Heart right ventricle (tissue), 16 donors: ENCODE results near the gene CMTM5. TPM values are rescaled to one million over a fixed set of nuclear protein-coding genes. Genes with fewer than 3 reads are reported as not detected.
A peak's percentile ranks its signal among the peaks of the same experiment; 100 is the strongest.
"Not testable (repeated sequence)": the region's sequence is repeated elsewhere in the genome, so short reads cannot be mapped to it uniquely, and the experiment has no call there.

Experiments used
- ATAC-seq, 8 donors: fragments of 200-7000 bp; cut with Tn5 transposase; one replicate each; pipeline ENCODE4 v1.9.1; 2020; ENCODE audit warnings: mild to moderate bottlenecking in 8 of 8, moderate library complexity in 8 of 8, moderate number of reproducible peaks in 1 of 8
- DNase-seq, 2 donors: peaks; one replicate each; pipeline ENCODE4 v3.0.0-alpha.2; 2020
- H3K27ac ChIP-seq, 10 donors: fragments of 200-600 bp; sonication (generic) in 2 of 10; one replicate each; pipeline versions ENCODE4 v1.5.0 to v1.8.0; 2020 to 2022; ENCODE audit warnings: mild to moderate bottlenecking in 3 of 10
- H3K27me3 ChIP-seq, 7 donors: fragments of 200-600 bp; one replicate each; pipeline ENCODE4 v1.8.0; 2021 to 2022; ENCODE audit warnings: mild to moderate bottlenecking in 2 of 7
- H3K36me3 ChIP-seq, 9 donors: fragments of 200-600 bp; sonication (generic) in 1 of 9; one replicate each; pipeline versions ENCODE4 v1.5.0 to v1.8.0; 2020 to 2022; ENCODE audit warnings: mild to moderate bottlenecking in 2 of 9
- H3K4me1 ChIP-seq, 9 donors: fragments of 200-600 bp; sonication (generic) in 1 of 9; one replicate each; pipeline versions ENCODE4 v1.5.0 to v1.8.0; 2020 to 2022; ENCODE audit warnings: mild to moderate bottlenecking in 4 of 9
- H3K4me3 ChIP-seq, 10 donors: fragments of 200-600 bp; sonication (generic) in 2 of 10; one replicate each; pipeline versions ENCODE4 v1.5.0 to v1.8.0; 2020 to 2022; ENCODE audit warnings: mild to moderate bottlenecking in 7 of 10, moderate library complexity in 2 of 10
- H3K9me3 ChIP-seq, 11 donors: fragments of 200-600 bp in 10 of 11; sonication (generic) in 2 of 11; one replicate each; pipeline versions ENCODE4 v1.5.0 to v1.8.0; 2013 to 2022; ENCODE audit warnings: mild to moderate bottlenecking in 2 of 11, control low read depth in 1 of 11, moderate library complexity in 1 of 11
- CTCF ChIP-seq, 9 donors: fragments of 200-600 bp; sonication (generic) in 2 of 9; IDR thresholded peaks; one replicate each; pipeline versions ENCODE4 v1.5.0 to v1.8.0; 2021 to 2022; ENCODE audit warnings: antibody characterized with exemption in 9 of 9, mild to moderate bottlenecking in 5 of 9, moderate library complexity in 1 of 9
- WGBS, 2 donors: extraction: QIAGEN DNeasy Blood & Tissue Kit; methylation state at CpG; one replicate each; pipeline ENCODE4 v1.1.7; 2013; ENCODE audit warnings: inconsistent platforms in 1 of 2; 5-methylcytosine and 5-hydroxymethylcytosine counted together
- intact Hi-C, 10 donors: fragments of 100-400 bp; cut with DNase I; formaldehyde crosslinking; loops; one replicate each; pipeline versions ENCODE4 v1.11.1 to v1.14.2; 2022
- polyA plus RNA-seq, 2 donors: library from polyadenylated mRNA; stranded (reverse); fragments of 200-250 nt; gene quantifications; one replicate each; pipeline ENCODE4 v1.2.3, GENCODE V29; 2013
- total RNA-seq, 10 donors: library from RNA; stranded (reverse); fragmentation: NEBNext Ultra II Directional in 3 of 10; extraction: Animal tissue kit (Norgen Biotek cat#: 25700) in 3 of 10; gene quantifications; one replicate each; pipeline versions ENCODE4 v1.2.1 to v1.2.4, GENCODE V29; 2021 to 2023
- donor health status: Arrhythmogenic right ventricular cardiomyopathy.
- donor health status: ischemic (EF 13 %, LVEDD 7.1; RV severe dilation, severe dysfunction).
- donor health status: healthy with polysubstance abuse.
- donor health status: DM: no; HTN: yes; CAD: no.
- donor health status: DM: no; HTN: no; CAD: no.
- donor health status: ischemic (EF 25% LVEDD 6.9; RV normal size, moderate dysfunction).
- donor health status: ischemic (EF 25% LVEDD 5.7; RV mildly dilated, moderate dysfunction).
- donor health status: healthy.
- donor health status: DM: yes; HTN: yes; CAD: no.
- donor health status: Ischemic cardiomyopathy.
- donor health status: ischemic (EF 35%, LVEDD 5.7; RV mildly dilated, moderate dysfunction).
- donor health status: nonischemic (EF 11% LVEDD 7.7; RV severe dilation, severe dysfunction).
- donor health status: DM: yes; HTN: yes; CAD: no.
- donor health status: PGD.
- donor health status: ischemic (EF 29% LVEDD 5.4; RV normal size, mild dysfunction).
- donor health status: nonischemic (EF 23%, LVEDD 6.1; RV moderate dilation, normal function).

The CMTM5 gene
- total and polyA plus RNA-seq, 12 donors = 0.32 to 5.3 (median 0.53) TPM; not detected in 7

GRCh38 chr14:23386999-23387398 is 10.2 kb downstream of the CMTM5 start:
- DNase-seq (no peak), ATAC-seq (no peak)
- Histone ChIP-seq H3K4me1 (peaks cover 0 to 18% (median 0%) of the 10 kb centered on the region in 9 donors), H3K27ac (no peak overlapping the region), H3K9me3 (no peaks in the 10 kb centered on the region), H3K36me3 (peaks cover 0 to 93% (median 8%) of the 10 kb centered on the region in 9 donors), H3K4me3 (no peak overlapping the region), H3K27me3 (no peaks in the 10 kb centered on the region)
- intact Hi-C loops = loop anchor here in 2 of 10 donors (10.0 kb wide), 2 partner anchors 68 to 122 kb away; no protein-coding TSS in a partner anchor
- TF ChIP-seq CTCF (IDR thresholded peaks at IDR 0.05) = no peak
- WGBS, 2 donors = 83 to 89% methylated on average over 1 of the region's 1 CpG

- H3K9me3 ChIP-seq = no peaks in the 10 kb centered on the region
- no peak overlapping the region for H3K27ac ChIP-seq
- H3K27me3 ChIP-seq = no peaks in the 10 kb centered on the region
- DNase-seq = no peak
- ATAC-seq = peak in 2 of 8 donors; percentile 2 to 7
- peaks cover 0 to 13% (median 0%) of the 10 kb centered on the region in 9 donors for H3K4me1 ChIP-seq
- peaks cover 0 to 92% (median 5%) of the 10 kb centered on the region in 9 donors for H3K36me3 ChIP-seq
- intact Hi-C loops = loop anchor here in 2 of 10 donors (10.0 kb wide), 2 partner anchors 67 to 123 kb away; no protein-coding TSS in a partner anchor
- TF ChIP-seq CTCF (IDR thresholded peaks at IDR 0.05) = no peak
- H3K4me3 ChIP-seq = no peak overlapping the region
- 66 to 67% methylated on average over 26 of the region's 26 CpGs for WGBS, 2 donors
Measured at GRCh38 chr14:23387916-23388882, 11.4 kb downstream of the CMTM5 start.

GRCh38 chr14:23388996-23389395 is 12.2 kb downstream of the CMTM5 start:
- H3K4me1 ChIP-seq = peaks cover 0 to 13% (median 0%) of the 10 kb centered on the region in 9 donors
- 78 to 81% methylated on average over 8 of the region's 8 CpGs for WGBS, 2 donors
- TF ChIP-seq CTCF (IDR thresholded peaks at IDR 0.05) = no peak
- no peak overlapping the region for H3K4me3 ChIP-seq
- H3K9me3 ChIP-seq = no peaks in the 10 kb centered on the region
- no peak overlapping the region for H3K27ac ChIP-seq
- H3K36me3 ChIP-seq = peaks cover 0 to 94% (median 5%) of the 10 kb centered on the region in 9 donors
- no peaks in the 10 kb centered on the region for H3K27me3 ChIP-seq
- intact Hi-C loops = loop anchor here in 2 of 10 donors (10.0 kb wide), 2 partner anchors 66 to 124 kb away; no protein-coding TSS in a partner anchor
- ATAC-seq = no peak
- DNase-seq = no peak

- Histone ChIP-seq H3K27me3 (no peaks in the 10 kb centered on the region), H3K27ac (no peak overlapping the region), H3K4me3 (no peak overlapping the region), H3K36me3 (peaks cover 0 to 94% (median 5%) of the 10 kb centered on the region in 9 donors), H3K4me1 (peaks cover 0 to 10% (median 0%) of the 10 kb centered on the region in 9 donors), H3K9me3 (no peaks in the 10 kb centered on the region)
- 58 to 59% methylated on average over 12 of the region's 12 CpGs for WGBS, 2 donors
- no peak for TF ChIP-seq CTCF (IDR thresholded peaks at IDR 0.05)
- peak in 1 of 8 donors; percentile 1 for ATAC-seq
- intact Hi-C loops = loop anchor here in 2 of 10 donors (10.0 kb wide), 2 partner anchors 65 to 125 kb away; no protein-coding TSS in a partner anchor
- DNase-seq = no peak
Measured at GRCh38 chr14:23389396-23389795, 12.6 kb downstream of the CMTM5 start.

- H3K9me3 ChIP-seq, H3K27me3 ChIP-seq, H3K27ac ChIP-seq, DNase-seq, H3K4me1 ChIP-seq, H3K4me3 ChIP-seq: not testable (repeated sequence)
- WGBS, 2 donors = 64 to 73% methylated on average over 3 to 4 of the region's 19 CpGs
- peak in 3 of 8 donors; percentile 1 to 5 (median 4) for ATAC-seq
- intact Hi-C loops = loop anchor here in 3 of 10 donors (10.0 kb wide), 3 partner anchors 55 to 125 kb away; no protein-coding TSS in a partner anchor
- H3K36me3 ChIP-seq = peaks cover 0 to 94% (median 5%) of the 10 kb centered on the region in 9 donors
Measured at GRCh38 chr14:23389871-23390270, 13.0 kb downstream of the CMTM5 start.
